Vagina (tissue), 2 donors: ENCODE measurements around the gene ZSCAN10. TPM values are rescaled to one million over a fixed set of nuclear protein-coding genes. Genes with fewer than 3 reads are reported as not detected.

ENCODE experiments used
- DNase-seq, 2 donors: peaks; one replicate each; pipeline ENCODE4 v3.0.0-alpha.2; 2017; ENCODE audit errors: extremely low spot score in 2 of 2
- H3K27ac ChIP-seq: fragments of 200-600 bp; sonication (generic); one replicate; pipeline ENCODE4 v1.5.1; 2019
- H3K27me3 ChIP-seq: fragments of 200-600 bp; sonication (generic); one replicate; pipeline ENCODE4 v1.5.1; 2019
- H3K36me3 ChIP-seq, 2 donors: fragments of 200-600 bp; sonication (generic); one replicate each; pipeline ENCODE4 v1.5.1; 2017 to 2019
- H3K4me1 ChIP-seq: fragments of 200-600 bp; sonication (generic); one replicate; pipeline ENCODE4 v1.5.1; 2019
- H3K4me3 ChIP-seq, 2 donors: fragments of 200-600 bp; sonication (generic); 1 replicate in 1 of 2; 2 replicates in 1 of 2; pipeline ENCODE4 v1.5.1; 2016 to 2019
- H3K9me3 ChIP-seq: fragments of 200-600 bp; sonication (generic); one replicate; pipeline ENCODE4 v1.5.1; 2019
- POLR2A ChIP-seq, 2 donors: fragments of 450-650 bp; IDR thresholded peaks; one replicate each; pipeline ENCODE4 v1.6.1; 2017; ENCODE audit warnings: antibody characterized with exemption in 2 of 2, mild to moderate bottlenecking in 2 of 2, moderate library complexity in 2 of 2
- POLR2AphosphoS5 ChIP-seq, 2 donors: sonication (generic); formaldehyde crosslinking; IDR thresholded peaks; one replicate each; pipeline ENCODE4 v1.9.0; 2017; ENCODE audit warnings: antibody characterized with exemption in 2 of 2, mild to moderate bottlenecking in 2 of 2, low read depth in 1 of 2; ENCODE audit not compliant: insufficient read depth in 1 of 2
- intact Hi-C: fragments of 100-400 bp; cut with DNase I; formaldehyde crosslinking; loops from one replicate; pipeline ENCODE4 v1.15.1; 2023
- small RNA-seq: library from RNA; depleted of rRNA; stranded (forward); fragments of <200 nt; gene quantifications from one replicate; pipeline ENCODE3, GENCODE V24; 2016
- total RNA-seq: library from RNA; depleted of rRNA; stranded (reverse); fragments of >200 nt; gene quantifications from one replicate; pipeline ENCODE4 v1.2.3, GENCODE V29; 2016
- TF ChIP-seq, protein P1 (sequence below), 3 experiments: fragments of 450-650 bp in 2 of 3; fragments of 200-600 bp in 1 of 3; sonication (generic) in 1 of 3; IDR thresholded peaks; one replicate each; pipeline ENCODE4 v1.5.1; 2017 to 2019; ENCODE audit warnings: antibody characterized with exemption in 3 of 3, mild to moderate bottlenecking in 2 of 3, moderate library complexity in 2 of 3

ZSCAN10 gene
- total RNA-seq, 1 donor from 2014 or later = not detected

DNA sequence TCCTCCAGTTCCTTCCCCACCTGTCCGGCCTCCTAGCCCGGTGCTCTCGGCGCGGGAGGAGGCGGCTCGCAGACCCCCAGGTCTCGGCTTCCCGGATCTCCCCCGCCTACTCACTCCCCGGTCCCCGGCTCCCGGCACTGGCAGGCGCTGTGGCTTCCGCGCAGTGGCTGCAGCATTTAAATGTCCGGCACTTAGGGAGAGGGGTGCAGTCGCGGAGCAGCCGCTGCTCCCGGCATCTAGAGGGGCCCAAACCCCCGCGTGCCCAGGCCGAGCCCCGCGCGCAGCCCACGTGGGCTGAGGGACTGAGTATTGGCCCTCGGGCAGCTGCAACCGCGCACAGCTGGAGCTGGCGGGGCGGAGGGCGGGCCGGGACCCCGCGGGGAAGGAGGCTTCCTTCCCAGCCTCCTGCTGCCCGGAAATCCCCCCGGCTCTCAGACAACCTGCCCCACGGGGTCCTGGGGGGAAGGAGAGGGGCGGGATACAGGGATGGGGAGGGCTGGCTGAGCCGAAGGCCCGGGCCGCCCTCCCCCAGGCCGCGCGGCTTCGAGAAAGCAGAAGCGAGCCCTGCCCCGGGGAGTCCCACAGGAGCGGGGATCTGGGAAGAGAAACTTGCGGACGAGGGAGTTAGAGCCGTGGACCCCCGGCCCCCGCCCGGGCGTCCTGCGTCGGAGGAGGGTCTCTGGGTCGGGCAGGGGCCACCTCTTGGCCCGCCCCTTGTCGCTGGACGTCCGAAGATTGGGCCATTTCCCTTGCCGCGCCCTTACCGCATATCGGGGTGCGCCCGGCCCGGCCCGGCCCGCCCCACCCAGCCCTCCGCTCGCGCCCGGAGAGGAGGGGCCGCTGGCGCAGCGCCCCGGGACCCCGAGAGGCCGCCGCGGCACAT, 53.1 kb downstream of the ZSCAN10 start, which contains the start of gene MMP25:
Gene MMP25 (plus strand): TSS at position 804 of the 883 bp plus-strand sequence. CDS start 357 bp downstream, outside the sequence.
- TF ChIP-seq POLR2A (IDR thresholded peaks at IDR 0.05) (no peak), POLR2AphosphoS5 (IDR thresholded peaks at IDR 0.05; ENCODE audit: insufficient read depth in 1 of 2, low read depth in 1 of 2) (no peak)
- TF ChIP-seq, protein P1, sequence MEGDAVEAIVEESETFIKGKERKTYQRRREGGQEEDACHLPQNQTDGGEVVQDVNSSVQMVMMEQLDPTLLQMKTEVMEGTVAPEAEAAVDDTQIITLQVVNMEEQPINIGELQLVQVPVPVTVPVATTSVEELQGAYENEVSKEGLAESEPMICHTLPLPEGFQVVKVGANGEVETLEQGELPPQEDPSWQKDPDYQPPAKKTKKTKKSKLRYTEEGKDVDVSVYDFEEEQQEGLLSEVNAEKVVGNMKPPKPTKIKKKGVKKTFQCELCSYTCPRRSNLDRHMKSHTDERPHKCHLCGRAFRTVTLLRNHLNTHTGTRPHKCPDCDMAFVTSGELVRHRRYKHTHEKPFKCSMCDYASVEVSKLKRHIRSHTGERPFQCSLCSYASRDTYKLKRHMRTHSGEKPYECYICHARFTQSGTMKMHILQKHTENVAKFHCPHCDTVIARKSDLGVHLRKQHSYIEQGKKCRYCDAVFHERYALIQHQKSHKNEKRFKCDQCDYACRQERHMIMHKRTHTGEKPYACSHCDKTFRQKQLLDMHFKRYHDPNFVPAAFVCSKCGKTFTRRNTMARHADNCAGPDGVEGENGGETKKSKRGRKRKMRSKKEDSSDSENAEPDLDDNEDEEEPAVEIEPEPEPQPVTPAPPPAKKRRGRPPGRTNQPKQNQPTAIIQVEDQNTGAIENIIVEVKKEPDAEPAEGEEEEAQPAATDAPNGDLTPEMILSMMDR (IDR thresholded peaks at IDR 0.05) = no peak
- Histone ChIP-seq H3K27ac (no peak within 1 kb of the TSS), H3K27me3 (peaks cover 33% of the 10 kb centered on the region), H3K36me3 (no peaks in the 10 kb centered on the region), H3K4me1 (peaks cover 26% of the 10 kb centered on the region), H3K4me3 (peak within 1 kb of the TSS; percentile 46 to 51), H3K9me3 (no peaks in the 10 kb centered on the region)
- intact Hi-C loops = no loop called here
- DNase-seq = no peak

DNA sequence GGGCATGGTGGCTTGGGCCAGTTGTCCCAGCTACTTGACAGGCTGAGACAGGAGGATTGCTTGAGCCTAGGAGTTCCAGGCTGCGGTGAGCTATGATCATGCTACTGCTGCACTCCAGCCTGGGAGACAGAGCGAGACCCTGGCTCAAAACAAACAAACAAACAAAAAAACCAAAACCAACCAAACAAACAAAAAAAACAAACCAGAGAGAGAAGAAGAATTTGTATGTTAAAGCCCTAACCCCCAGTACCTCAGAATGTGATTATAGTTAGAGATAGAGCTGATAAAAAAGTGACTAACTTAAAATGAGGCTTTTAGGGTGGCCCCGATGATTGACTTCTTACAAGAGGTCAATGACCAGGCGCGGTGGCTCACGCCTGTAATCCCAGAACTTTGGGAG, 54.4 kb downstream of the ZSCAN10 start:
- TF ChIP-seq, protein P1 (IDR thresholded peaks at IDR 0.05) = no peak
- TF ChIP-seq POLR2AphosphoS5 (IDR thresholded peaks at IDR 0.05; ENCODE audit: insufficient read depth in 1 of 2, low read depth in 1 of 2) = no peak
- TF ChIP-seq POLR2A (IDR thresholded peaks at IDR 0.05) = no peak
- H3K27me3 ChIP-seq = peaks cover 33% of the 10 kb centered on the region

DNA sequence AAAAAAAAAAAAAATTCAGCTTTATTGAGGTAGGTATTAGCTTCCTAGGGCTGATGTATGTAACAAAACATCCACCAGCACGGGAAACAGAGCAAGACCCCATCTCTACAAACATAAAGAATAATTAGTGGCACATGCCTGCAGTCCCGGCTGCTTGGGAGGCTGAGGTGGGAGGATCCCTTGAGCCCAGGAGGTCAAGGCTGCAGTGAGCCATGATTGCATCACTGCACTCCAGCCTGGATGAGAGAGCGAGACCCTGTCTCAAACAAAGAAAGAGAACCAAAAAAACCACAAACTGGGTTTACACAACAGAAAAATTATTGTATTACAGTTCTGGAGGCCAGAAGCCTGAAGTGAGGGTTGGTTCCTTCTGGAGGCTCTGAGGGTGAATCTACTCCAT, 56.7 kb downstream of the ZSCAN10 start:
- DNase-seq = no peak
- Histone ChIP-seq H3K27ac (no peak overlapping the region), H3K4me3 (no peak overlapping the region), H3K36me3 (no peaks in the 10 kb centered on the region), H3K27me3 (peaks cover 26% of the 10 kb centered on the region), H3K9me3 (no peaks in the 10 kb centered on the region), H3K4me1 (peaks cover 26% of the 10 kb centered on the region)
- no peak for TF ChIP-seq POLR2A (IDR thresholded peaks at IDR 0.05)
- no peak for TF ChIP-seq POLR2AphosphoS5 (IDR thresholded peaks at IDR 0.05; ENCODE audit: insufficient read depth in 1 of 2, low read depth in 1 of 2)
- TF ChIP-seq, protein P1 (IDR thresholded peaks at IDR 0.05) = no peak
- intact Hi-C loops = no loop called here

More for the DNA sequence above, 54.4 kb downstream of the ZSCAN10 start:
- DNase-seq = no peak
- no peaks in the 10 kb centered on the region for H3K36me3 ChIP-seq
- no peak overlapping the region for H3K4me3 ChIP-seq
- peaks cover 26% of the 10 kb centered on the region for H3K4me1 ChIP-seq
- no peaks in the 10 kb centered on the region for H3K9me3 ChIP-seq
- no peak overlapping the region for H3K27ac ChIP-seq
- intact Hi-C loops = no loop called here

DNA sequence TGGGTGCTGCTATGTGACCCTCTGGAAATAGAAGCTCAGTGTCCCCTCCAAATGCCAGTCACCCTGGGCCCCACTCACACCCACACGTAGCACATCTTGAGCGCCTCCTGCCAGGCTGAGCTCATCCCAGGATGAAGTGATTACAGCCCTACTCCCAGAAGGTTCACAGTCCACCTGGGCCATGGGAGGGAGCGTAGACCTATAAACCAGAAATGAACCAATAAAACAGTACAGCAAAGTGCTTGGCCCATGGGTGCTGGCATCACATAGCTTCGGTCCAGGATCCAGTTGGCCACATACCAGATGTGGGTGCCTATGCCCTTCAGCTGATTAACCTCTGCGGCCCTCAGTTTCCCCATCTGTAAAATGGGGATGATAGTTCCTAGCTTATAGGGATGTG, 60.2 kb downstream of the ZSCAN10 start:
- Histone ChIP-seq H3K27me3 (peaks cover 14% of the 10 kb centered on the region), H3K36me3 (no peaks in the 10 kb centered on the region), H3K27ac (no peak overlapping the region), H3K9me3 (no peaks in the 10 kb centered on the region), H3K4me1 (peaks cover 13% of the 10 kb centered on the region), H3K4me3 (no peak overlapping the region)
- DNase-seq = no peak
- TF ChIP-seq POLR2A (IDR thresholded peaks at IDR 0.05) = no peak
- no peak for TF ChIP-seq POLR2AphosphoS5 (IDR thresholded peaks at IDR 0.05; ENCODE audit: insufficient read depth in 1 of 2, low read depth in 1 of 2)
- TF ChIP-seq, protein P1 (IDR thresholded peaks at IDR 0.05) = no peak
- intact Hi-C loops = no loop called here

Small RNA genes lying within 50 kb of the gene (small RNA-seq; reads per million reads assigned to genes)
- not detected for gene RNU1-22P

Other genes with a start within 250 kb of the ZSCAN10 start
- 38.8 TPM for gene PRSS22, start 241.1 kb downstream of the ZSCAN10 start, total RNA-seq
- gene FLYWCH2, start 216.1 kb downstream of the ZSCAN10 start, total RNA-seq = 65.1 TPM
- gene FLYWCH1, start 187.4 kb downstream of the ZSCAN10 start, total RNA-seq = 32.9 TPM
- gene KREMEN2, start 135.0 kb downstream of the ZSCAN10 start, total RNA-seq = not detected
- 2.7 TPM for gene PAQR4, start 129.9 kb downstream of the ZSCAN10 start, total RNA-seq
- gene PKMYT1, start 118.8 kb downstream of the ZSCAN10 start, total RNA-seq = 6.9 TPM
- not detected for gene CLDN9, start 86.4 kb downstream of the ZSCAN10 start, total RNA-seq
- gene CLDN6, start 81.1 kb downstream of the ZSCAN10 start, total RNA-seq = not detected
- 12.3 TPM for gene TNFRSF12A, start 78.9 kb downstream of the ZSCAN10 start, total RNA-seq
- gene HCFC1R1, start 75.4 kb downstream of the ZSCAN10 start, total RNA-seq = 39.0 TPM
- gene THOC6, start 75.3 kb downstream of the ZSCAN10 start, total RNA-seq = 22.6 TPM
- gene BICDL2, start 62.4 kb downstream of the ZSCAN10 start, total RNA-seq = 52.5 TPM
- 0.25 TPM for gene MMP25, start 52.7 kb downstream of the ZSCAN10 start, total RNA-seq
- gene IL32, start 33.7 kb downstream of the ZSCAN10 start, total RNA-seq = 13.0 TPM
- 14.2 TPM for gene ZNF205, start 13.3 kb upstream of the ZSCAN10 start, total RNA-seq
- 7.6 TPM for gene ZNF213, start 35.7 kb upstream of the ZSCAN10 start, total RNA-seq
- gene OR1F1, start 88.9 kb upstream of the ZSCAN10 start, total RNA-seq = not detected
- 5.2 TPM for gene ZNF200, start 135.9 kb upstream of the ZSCAN10 start, total RNA-seq
- gene MEFV, start 157.3 kb upstream of the ZSCAN10 start, total RNA-seq = 1.5 TPM
- gene ZNF263, start 184.2 kb upstream of the ZSCAN10 start, total RNA-seq = 29.7 TPM
- gene TIGD7, start 206.1 kb upstream of the ZSCAN10 start, total RNA-seq = 2.2 TPM
- 24.6 TPM for gene ZNF75A, start 206.2 kb upstream of the ZSCAN10 start, total RNA-seq